HL-60 (cell line): ENCODE results near the gene PCBP2.

Source experiments
- DNase-seq, 2 experiments: peaks; one replicate each; pipeline ENCODE4 v3.0.0-alpha.2; 2010 to 2020; ENCODE audit warnings: low read depth in 1 of 2, low spot score in 1 of 2
- H3K27ac ChIP-seq: fragments of 250-450 bp; sonication (Bioruptor Pico); replicated peaks from 2 replicates; pipeline ENCODE4 v1.5.1; 2020; ENCODE audit warnings: mild to moderate bottlenecking, moderate library complexity
- H3K27me3 ChIP-seq: fragments of 250-450 bp; sonication (Bioruptor Pico); 2 replicates; pipeline ENCODE4 v1.5.1; 2021; ENCODE audit warnings: mild to moderate bottlenecking, moderate library complexity; ENCODE audit not compliant: insufficient read depth, poor library complexity, severe bottlenecking
- H3K4me3 ChIP-seq: replicated peaks from 2 replicates; pipeline ENCODE4 v1.5.1; 2011; ENCODE audit warnings: mild to moderate bottlenecking, control low read depth, low read length; ENCODE audit not compliant: insufficient read depth
- GABPA ChIP-seq: IDR thresholded peaks from 2 replicates; pipeline ENCODE4 v1.6.1; 2012; ENCODE audit warnings: low read depth
- POLR2AphosphoS5 ChIP-seq: IDR thresholded peaks from 2 replicates; pipeline ENCODE4 v1.6.1; 2012; ENCODE audit warnings: low read depth
- SPI1 ChIP-seq: IDR thresholded peaks from 2 replicates; pipeline ENCODE4 v1.6.1; 2012; ENCODE audit warnings: low read depth, mild to moderate bottlenecking, borderline replicate concordance
- TF ChIP-seq, protein P1 (sequence below): IDR thresholded peaks from 2 replicates; pipeline ENCODE4 v1.6.1; 2012; ENCODE audit warnings: low read depth; ENCODE audit not compliant: insufficient replicate concordance
- TF ChIP-seq, protein P2 (sequence below): IDR thresholded peaks from one replicate; pipeline ENCODE4 v1.5.1; 2011; ENCODE audit warnings: low read length, control low read depth, inconsistent platforms; ENCODE audit not compliant: insufficient read depth

The PCBP2 gene

DNA sequence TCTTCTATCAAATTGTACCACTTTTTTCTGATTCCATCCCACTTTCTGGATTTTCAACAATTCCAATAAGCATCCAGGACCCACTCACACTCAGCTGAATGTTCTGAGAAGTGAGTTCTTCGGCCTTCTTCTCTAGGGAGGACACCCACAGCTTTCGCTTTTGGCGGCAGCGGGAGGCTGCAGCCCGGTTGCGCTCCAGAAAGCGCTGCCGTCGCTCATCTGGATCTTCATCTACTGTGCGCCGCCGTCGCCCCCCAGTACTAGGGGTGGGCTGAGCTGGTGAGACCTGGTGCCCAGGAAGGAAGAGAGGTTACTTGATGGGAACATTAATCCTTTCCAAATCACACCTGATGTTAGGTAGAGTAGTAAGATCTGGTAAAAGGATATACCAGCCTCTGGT, 72.6 kb downstream of the PCBP2 start:
- Histone ChIP-seq H3K27me3 (no peaks in the 10 kb centered on the region), H3K27ac (no peak overlapping the region), H3K4me3 (no peak overlapping the region)
- DNase-seq = no peak
- TF ChIP-seq, protein P1, sequence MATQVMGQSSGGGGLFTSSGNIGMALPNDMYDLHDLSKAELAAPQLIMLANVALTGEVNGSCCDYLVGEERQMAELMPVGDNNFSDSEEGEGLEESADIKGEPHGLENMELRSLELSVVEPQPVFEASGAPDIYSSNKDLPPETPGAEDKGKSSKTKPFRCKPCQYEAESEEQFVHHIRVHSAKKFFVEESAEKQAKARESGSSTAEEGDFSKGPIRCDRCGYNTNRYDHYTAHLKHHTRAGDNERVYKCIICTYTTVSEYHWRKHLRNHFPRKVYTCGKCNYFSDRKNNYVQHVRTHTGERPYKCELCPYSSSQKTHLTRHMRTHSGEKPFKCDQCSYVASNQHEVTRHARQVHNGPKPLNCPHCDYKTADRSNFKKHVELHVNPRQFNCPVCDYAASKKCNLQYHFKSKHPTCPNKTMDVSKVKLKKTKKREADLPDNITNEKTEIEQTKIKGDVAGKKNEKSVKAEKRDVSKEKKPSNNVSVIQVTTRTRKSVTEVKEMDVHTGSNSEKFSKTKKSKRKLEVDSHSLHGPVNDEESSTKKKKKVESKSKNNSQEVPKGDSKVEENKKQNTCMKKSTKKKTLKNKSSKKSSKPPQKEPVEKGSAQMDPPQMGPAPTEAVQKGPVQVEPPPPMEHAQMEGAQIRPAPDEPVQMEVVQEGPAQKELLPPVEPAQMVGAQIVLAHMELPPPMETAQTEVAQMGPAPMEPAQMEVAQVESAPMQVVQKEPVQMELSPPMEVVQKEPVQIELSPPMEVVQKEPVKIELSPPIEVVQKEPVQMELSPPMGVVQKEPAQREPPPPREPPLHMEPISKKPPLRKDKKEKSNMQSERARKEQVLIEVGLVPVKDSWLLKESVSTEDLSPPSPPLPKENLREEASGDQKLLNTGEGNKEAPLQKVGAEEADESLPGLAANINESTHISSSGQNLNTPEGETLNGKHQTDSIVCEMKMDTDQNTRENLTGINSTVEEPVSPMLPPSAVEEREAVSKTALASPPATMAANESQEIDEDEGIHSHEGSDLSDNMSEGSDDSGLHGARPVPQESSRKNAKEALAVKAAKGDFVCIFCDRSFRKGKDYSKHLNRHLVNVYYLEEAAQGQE = no peak
- no peak for TF ChIP-seq POLR2AphosphoS5
- no peak for TF ChIP-seq GABPA
- TF ChIP-seq, protein P2, sequence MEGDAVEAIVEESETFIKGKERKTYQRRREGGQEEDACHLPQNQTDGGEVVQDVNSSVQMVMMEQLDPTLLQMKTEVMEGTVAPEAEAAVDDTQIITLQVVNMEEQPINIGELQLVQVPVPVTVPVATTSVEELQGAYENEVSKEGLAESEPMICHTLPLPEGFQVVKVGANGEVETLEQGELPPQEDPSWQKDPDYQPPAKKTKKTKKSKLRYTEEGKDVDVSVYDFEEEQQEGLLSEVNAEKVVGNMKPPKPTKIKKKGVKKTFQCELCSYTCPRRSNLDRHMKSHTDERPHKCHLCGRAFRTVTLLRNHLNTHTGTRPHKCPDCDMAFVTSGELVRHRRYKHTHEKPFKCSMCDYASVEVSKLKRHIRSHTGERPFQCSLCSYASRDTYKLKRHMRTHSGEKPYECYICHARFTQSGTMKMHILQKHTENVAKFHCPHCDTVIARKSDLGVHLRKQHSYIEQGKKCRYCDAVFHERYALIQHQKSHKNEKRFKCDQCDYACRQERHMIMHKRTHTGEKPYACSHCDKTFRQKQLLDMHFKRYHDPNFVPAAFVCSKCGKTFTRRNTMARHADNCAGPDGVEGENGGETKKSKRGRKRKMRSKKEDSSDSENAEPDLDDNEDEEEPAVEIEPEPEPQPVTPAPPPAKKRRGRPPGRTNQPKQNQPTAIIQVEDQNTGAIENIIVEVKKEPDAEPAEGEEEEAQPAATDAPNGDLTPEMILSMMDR = no peak
- no peak for TF ChIP-seq SPI1

DNA sequence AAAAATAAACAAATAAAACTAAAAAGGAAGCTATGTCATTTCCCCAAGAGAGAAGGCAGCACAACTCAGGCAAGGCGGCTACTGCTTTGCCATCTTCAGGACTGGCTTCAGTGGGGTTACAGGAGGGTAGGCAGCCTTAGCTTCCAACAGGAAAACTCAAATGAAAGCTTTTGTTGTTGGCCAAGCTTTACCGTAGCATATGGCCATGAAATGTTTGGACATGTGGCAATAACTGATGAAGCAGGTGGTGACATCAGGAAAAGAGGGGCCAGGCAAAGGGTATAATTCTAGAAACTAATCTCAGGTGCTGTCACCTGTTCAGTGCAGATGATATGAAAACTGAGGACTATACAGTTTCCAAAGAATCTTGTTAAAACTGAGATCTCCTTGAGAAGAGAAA, 78.2 kb downstream of the PCBP2 start:
- no peak for DNase-seq
- H3K27ac ChIP-seq = no peak overlapping the region
- no peaks in the 10 kb centered on the region for H3K27me3 ChIP-seq
- TF ChIP-seq, protein P1 = no peak
- TF ChIP-seq SPI1 = no peak
- TF ChIP-seq, protein P2 = no peak
- TF ChIP-seq GABPA = no peak
- TF ChIP-seq POLR2AphosphoS5 = no peak
- H3K4me3 ChIP-seq = no peak overlapping the region
